ENCODE results near the gene FYTTD1.
"Not testable (repeated sequence)": the region's sequence is repeated elsewhere in the genome, so short reads cannot be mapped to it uniquely, and the experiment has no call there.

FYTTD1 gene

GRCh38 chr3:197728487-197728886 is 21.2 kb upstream of the FYTTD1 start:
- POLR2A ChIA-PET, result no interaction called here
- H3K9me3 ChIP-seq (ENCODE audit: control extremely low read depth in 1 of 5, control insufficient read depth in 4 of 5, insufficient read depth in 2 of 5, low read depth in 1 of 5, low read length in 4 of 5), result no peaks in the 10 kb centered on the region
- peaks cover 0 to 6% (median 0%) of the 10 kb centered on the region in 4 experiments for H3K4me1 ChIP-seq (ENCODE audit: control extremely low read depth in 1 of 4, control insufficient read depth in 4 of 4, insufficient read depth in 4 of 4, low read length in 3 of 4)
- 79% methylated on average over 5 of the region's 8 CpGs for WGBS (ENCODE audit: insufficient coverage)
- H3K4me3 ChIP-seq (ENCODE audit: control insufficient read depth in 1 of 7, extremely low read depth in 1 of 7, insufficient read depth in 4 of 7, low read depth in 2 of 7, low read length in 6 of 7), result no peak overlapping the region
- DNase-seq, result peak in 1 of 3 donors; percentile 14
- CTCF ChIA-PET, result interaction anchor here (1.0 to 1.2 kb wide), 3 partner anchors 16 to 50 kb away, joined by 3 read pairs; no protein-coding TSS in a partner anchor
- peak overlapping the region in 1 of 2 experiments; percentile 12 for H3K27ac ChIP-seq (ENCODE audit: insufficient read depth in 1 of 2, low read depth in 1 of 2, low read length in 2 of 2, poor library complexity in 1 of 2, severe bottlenecking in 2 of 2)
- H3K27me3 ChIP-seq (replicated peaks in 2 of 5; ENCODE audit: control insufficient read depth in 4 of 5, insufficient read depth in 5 of 5, low read length in 4 of 5), result no peaks in the 10 kb centered on the region
- H3K36me3 ChIP-seq (ENCODE audit: control insufficient read depth in 4 of 4, insufficient read depth in 4 of 4, low read length in 3 of 4), result peaks cover 0 to 2% (median 0%) of the 10 kb centered on the region in 4 experiments

DNA sequence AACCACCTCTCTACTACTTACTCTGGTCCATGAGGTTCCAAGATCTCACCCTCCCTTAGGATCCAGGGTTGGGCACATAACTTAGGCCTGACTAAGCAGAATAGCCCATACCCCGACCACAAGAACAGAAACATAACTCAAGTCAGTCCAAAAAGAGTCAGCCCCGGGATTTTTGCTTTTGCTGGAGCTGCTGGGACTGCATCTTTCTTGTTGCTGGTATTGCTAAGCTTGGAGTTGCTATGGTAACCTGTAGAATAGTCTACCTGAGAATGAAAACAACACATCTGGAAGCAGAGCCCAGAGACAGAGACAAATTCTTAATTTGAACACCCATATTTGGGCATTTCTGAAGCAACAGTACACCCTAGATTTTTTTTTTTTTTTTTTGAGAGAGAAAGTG is 19.5 kb upstream of the FYTTD1 start:
- no peak overlapping the region for H3K4me3 ChIP-seq (ENCODE audit: control insufficient read depth in 1 of 7, extremely low read depth in 1 of 7, insufficient read depth in 4 of 7, low read depth in 2 of 7, low read length in 6 of 7)
- H3K4me1 ChIP-seq (ENCODE audit: control extremely low read depth in 1 of 4, control insufficient read depth in 4 of 4, insufficient read depth in 4 of 4, low read length in 3 of 4), result peaks cover 0 to 17% (median 11%) of the 10 kb centered on the region in 4 experiments
- POLR2A ChIA-PET, result no interaction called here
- no peak overlapping the region for H3K27ac ChIP-seq (ENCODE audit: insufficient read depth in 1 of 2, low read depth in 1 of 2, low read length in 2 of 2, poor library complexity in 1 of 2, severe bottlenecking in 2 of 2)
- peak in 2 of 3 donors; percentile 52 to 66 for DNase-seq
- peaks cover 0 to 2% (median 0%) of the 10 kb centered on the region in 4 experiments for H3K36me3 ChIP-seq (ENCODE audit: control insufficient read depth in 4 of 4, insufficient read depth in 4 of 4, low read length in 3 of 4)
- CTCF ChIA-PET, result interaction anchor here (1.1 kb wide), 2 partner anchors 11 to 14 kb away, joined by 3 read pairs; no protein-coding TSS in a partner anchor
- no peaks in the 10 kb centered on the region for H3K9me3 ChIP-seq (ENCODE audit: control extremely low read depth in 1 of 5, control insufficient read depth in 4 of 5, insufficient read depth in 2 of 5, low read depth in 1 of 5, low read length in 4 of 5)
- WGBS (ENCODE audit: insufficient coverage), result no CpG with 5 or more reads among the region's 2 CpGs
- no peaks in the 10 kb centered on the region for H3K27me3 ChIP-seq (replicated peaks in 2 of 5; ENCODE audit: control insufficient read depth in 4 of 5, insufficient read depth in 5 of 5, low read length in 4 of 5)

GRCh38 chr3:197730770-197731169 is 18.9 kb upstream of the FYTTD1 start:
- peak in 1 of 3 donors; percentile 29 for DNase-seq
- no CpG with 5 or more reads among the region's 5 CpGs for WGBS (ENCODE audit: insufficient coverage)
- H3K36me3 ChIP-seq (ENCODE audit: control insufficient read depth in 4 of 4, insufficient read depth in 4 of 4, low read length in 3 of 4); POLR2A ChIA-PET; H3K4me3 ChIP-seq (ENCODE audit: control insufficient read depth in 1 of 7, extremely low read depth in 1 of 7, insufficient read depth in 4 of 7, low read depth in 2 of 7, low read length in 6 of 7); H3K27me3 ChIP-seq (replicated peaks in 2 of 5; ENCODE audit: control insufficient read depth in 4 of 5, insufficient read depth in 5 of 5, low read length in 4 of 5); H3K27ac ChIP-seq (ENCODE audit: insufficient read depth in 1 of 2, low read depth in 1 of 2, low read length in 2 of 2, poor library complexity in 1 of 2, severe bottlenecking in 2 of 2); H3K9me3 ChIP-seq (ENCODE audit: control extremely low read depth in 1 of 5, control insufficient read depth in 4 of 5, insufficient read depth in 2 of 5, low read depth in 1 of 5, low read length in 4 of 5); CTCF ChIA-PET: not testable (repeated sequence)
- H3K4me1 ChIP-seq (ENCODE audit: control extremely low read depth in 1 of 4, control insufficient read depth in 4 of 4, insufficient read depth in 4 of 4, low read length in 3 of 4), result peaks cover 2 to 23% (median 17%) of the 10 kb centered on the region in 4 experiments

DNA sequence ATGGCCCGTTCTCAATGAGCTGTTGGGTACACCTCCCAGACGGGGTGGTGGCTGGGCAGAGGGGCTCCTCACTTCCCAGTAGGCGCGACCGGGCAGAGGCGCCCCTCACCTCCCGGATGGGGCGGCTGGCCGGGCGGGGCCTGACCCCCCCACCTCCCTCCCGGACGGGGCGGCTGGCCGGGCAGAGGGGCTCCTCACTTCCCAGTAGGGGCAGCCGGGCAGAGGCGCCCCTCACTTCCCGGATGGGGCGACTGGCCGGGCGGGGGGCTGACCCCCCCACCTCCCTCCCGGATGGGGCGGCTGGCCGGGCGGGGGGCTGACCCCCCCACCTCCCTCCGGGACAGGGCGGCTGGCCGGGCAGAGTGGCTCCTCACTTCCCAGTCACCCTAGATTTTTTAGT is 18.2 kb upstream of the FYTTD1 start:
- no CpG with 5 or more reads among the region's 27 CpGs for WGBS (ENCODE audit: insufficient coverage)
- CTCF ChIA-PET; H3K4me3 ChIP-seq (ENCODE audit: control insufficient read depth in 1 of 7, extremely low read depth in 1 of 7, insufficient read depth in 4 of 7, low read depth in 2 of 7, low read length in 6 of 7); H3K9me3 ChIP-seq (ENCODE audit: control extremely low read depth in 1 of 5, control insufficient read depth in 4 of 5, insufficient read depth in 2 of 5, low read depth in 1 of 5, low read length in 4 of 5); H3K27ac ChIP-seq (ENCODE audit: insufficient read depth in 1 of 2, low read depth in 1 of 2, low read length in 2 of 2, poor library complexity in 1 of 2, severe bottlenecking in 2 of 2); H3K36me3 ChIP-seq (ENCODE audit: control insufficient read depth in 4 of 4, insufficient read depth in 4 of 4, low read length in 3 of 4); POLR2A ChIA-PET; DNase-seq; H3K27me3 ChIP-seq (replicated peaks in 2 of 5; ENCODE audit: control insufficient read depth in 4 of 5, insufficient read depth in 5 of 5, low read length in 4 of 5): not testable (repeated sequence)
- H3K4me1 ChIP-seq (ENCODE audit: control extremely low read depth in 1 of 4, control insufficient read depth in 4 of 4, insufficient read depth in 4 of 4, low read length in 3 of 4), result peaks cover 3 to 27% (median 21%) of the 10 kb centered on the region in 4 experiments

DNA sequence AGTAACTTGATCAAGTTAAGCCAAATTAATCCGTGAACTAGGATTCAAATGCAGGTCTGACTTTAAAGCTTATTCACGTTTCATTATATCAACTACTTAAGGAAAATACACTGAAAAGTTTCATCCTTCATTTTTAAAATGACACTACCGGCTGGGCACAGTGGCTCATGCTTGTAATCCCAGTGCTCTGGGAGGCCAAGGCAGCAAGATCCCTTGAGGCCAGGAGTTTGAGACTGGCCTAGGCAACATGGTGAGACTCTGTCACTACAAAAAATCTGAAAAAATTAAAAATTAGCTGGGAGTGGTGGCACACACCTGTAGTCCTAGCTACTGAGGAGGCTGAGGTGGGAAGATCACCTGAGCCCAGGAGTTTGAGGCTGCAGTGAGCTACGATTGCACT is 16.6 kb upstream of the FYTTD1 start:
- ChIA-PET CTCF (interaction anchor here (1.1 to 1.7 kb wide), 4 partner anchors 16 to 32 kb away, joined by 3 to 7 read pairs (median 4); no protein-coding TSS in a partner anchor), POLR2A (no interaction called here)
- no peak overlapping the region for H3K4me3 ChIP-seq (ENCODE audit: control insufficient read depth in 1 of 7, extremely low read depth in 1 of 7, insufficient read depth in 4 of 7, low read depth in 2 of 7, low read length in 6 of 7)
- H3K9me3 ChIP-seq (ENCODE audit: control extremely low read depth in 1 of 5, control insufficient read depth in 4 of 5, insufficient read depth in 2 of 5, low read depth in 1 of 5, low read length in 4 of 5), result no peaks in the 10 kb centered on the region
- no peak overlapping the region for H3K27ac ChIP-seq (ENCODE audit: insufficient read depth in 1 of 2, low read depth in 1 of 2, low read length in 2 of 2, poor library complexity in 1 of 2, severe bottlenecking in 2 of 2)
- DNase-seq, result no peak
- H3K4me1 ChIP-seq (ENCODE audit: control extremely low read depth in 1 of 4, control insufficient read depth in 4 of 4, insufficient read depth in 4 of 4, low read length in 3 of 4), result peaks cover 7 to 35% (median 29%) of the 10 kb centered on the region in 4 experiments
- 100% methylated on average over 3 of the region's 4 CpGs for WGBS (ENCODE audit: insufficient coverage)
- no peaks in the 10 kb centered on the region for H3K27me3 ChIP-seq (replicated peaks in 2 of 5; ENCODE audit: control insufficient read depth in 4 of 5, insufficient read depth in 5 of 5, low read length in 4 of 5)
- no peaks in the 10 kb centered on the region for H3K36me3 ChIP-seq (ENCODE audit: control insufficient read depth in 4 of 4, insufficient read depth in 4 of 4, low read length in 3 of 4)

DNA sequence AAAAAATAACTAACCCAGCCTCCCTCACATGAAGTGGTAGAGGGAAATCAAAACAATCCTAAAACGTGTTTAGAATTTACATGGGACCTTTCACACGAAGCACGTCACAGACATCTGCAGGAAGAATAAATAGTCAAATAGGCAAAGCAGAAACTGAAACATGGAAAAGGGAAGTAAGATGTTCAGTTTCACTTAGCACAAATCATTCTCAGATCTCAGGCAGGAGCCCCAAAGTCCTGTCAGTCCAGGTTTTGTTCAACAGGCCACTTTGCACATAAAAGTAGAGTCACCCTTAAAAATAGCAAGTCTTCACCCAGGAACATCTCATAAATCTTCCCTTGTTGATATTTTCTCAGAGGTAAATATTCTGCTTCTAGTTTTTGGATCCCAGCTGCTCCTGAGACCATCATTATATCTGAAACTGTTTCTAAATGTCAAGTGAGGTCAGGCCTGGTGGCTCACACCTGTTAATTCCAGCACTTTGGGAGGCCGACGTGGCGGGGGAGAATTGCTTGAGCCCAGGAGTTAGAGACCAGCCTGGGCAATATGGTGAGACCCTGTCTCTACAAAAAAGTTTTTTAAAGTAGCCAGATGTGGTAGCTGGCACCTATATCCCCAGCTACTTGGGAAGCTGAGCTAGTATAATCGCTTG is 14.9 kb upstream of the FYTTD1 start:
- ChIA-PET POLR2A (no interaction called here), CTCF (interaction anchor here (0.6 to 0.8 kb wide), 3 partner anchors 12 to 397 kb away, joined by 3 read pairs; no protein-coding TSS in a partner anchor)
- Histone ChIP-seq H3K4me3 (ENCODE audit: control insufficient read depth in 1 of 7, extremely low read depth in 1 of 7, insufficient read depth in 4 of 7, low read depth in 2 of 7, low read length in 6 of 7) (peak overlapping the region in 4 of 7 experiments; percentile 6 to 62 (median 42)), H3K27me3 (replicated peaks in 2 of 5; ENCODE audit: control insufficient read depth in 4 of 5, insufficient read depth in 5 of 5, low read length in 4 of 5) (no peaks in the 10 kb centered on the region), H3K9me3 (ENCODE audit: control extremely low read depth in 1 of 5, control insufficient read depth in 4 of 5, insufficient read depth in 2 of 5, low read depth in 1 of 5, low read length in 4 of 5) (no peaks in the 10 kb centered on the region), H3K36me3 (ENCODE audit: control insufficient read depth in 4 of 4, insufficient read depth in 4 of 4, low read length in 3 of 4) (no peaks in the 10 kb centered on the region), H3K4me1 (ENCODE audit: control extremely low read depth in 1 of 4, control insufficient read depth in 4 of 4, insufficient read depth in 4 of 4, low read length in 3 of 4) (peaks cover 7 to 30% (median 29%) of the 10 kb centered on the region in 4 experiments), H3K27ac (ENCODE audit: insufficient read depth in 1 of 2, low read depth in 1 of 2, low read length in 2 of 2, poor library complexity in 1 of 2, severe bottlenecking in 2 of 2) (peak overlapping the region in 1 of 2 experiments; percentile 38)
- 94% methylated on average over 3 of the region's 7 CpGs for WGBS (ENCODE audit: insufficient coverage)
- DNase-seq, result peak; percentile 64 to 89 (median 84)

GRCh38 chr3:197736010-197736490 is 13.6 kb upstream of the FYTTD1 start:
- peak in 2 of 3 donors; percentile 37 to 48 for DNase-seq
- peak overlapping the region; percentile 7 to 72 for H3K27ac ChIP-seq (ENCODE audit: insufficient read depth in 1 of 2, low read depth in 1 of 2, low read length in 2 of 2, poor library complexity in 1 of 2, severe bottlenecking in 2 of 2)
- H3K27me3 ChIP-seq (replicated peaks in 2 of 5; ENCODE audit: control insufficient read depth in 4 of 5, insufficient read depth in 5 of 5, low read length in 4 of 5), result no peaks in the 10 kb centered on the region
- H3K36me3 ChIP-seq (ENCODE audit: control insufficient read depth in 4 of 4, insufficient read depth in 4 of 4, low read length in 3 of 4), result no peaks in the 10 kb centered on the region
- H3K4me3 ChIP-seq (ENCODE audit: control insufficient read depth in 1 of 7, extremely low read depth in 1 of 7, insufficient read depth in 4 of 7, low read depth in 2 of 7, low read length in 6 of 7), result peak overlapping the region; percentile 76 to 95 (median 88)
- WGBS (ENCODE audit: insufficient coverage), result 5% methylated on average over 17 of the region's 17 CpGs
- POLR2A ChIA-PET, result no interaction called here
- no peaks in the 10 kb centered on the region for H3K9me3 ChIP-seq (ENCODE audit: control extremely low read depth in 1 of 5, control insufficient read depth in 4 of 5, insufficient read depth in 2 of 5, low read depth in 1 of 5, low read length in 4 of 5)
- peaks cover 7 to 30% (median 29%) of the 10 kb centered on the region in 4 experiments for H3K4me1 ChIP-seq (ENCODE audit: control extremely low read depth in 1 of 4, control insufficient read depth in 4 of 4, insufficient read depth in 4 of 4, low read length in 3 of 4)
- CTCF ChIA-PET, result interaction anchor here (1.0 to 1.1 kb wide), 2 partner anchors 13 to 66 kb away, joined by 3 read pairs; partner anchors contain the start of gene FYTTD1

Measured in common myeloid progenitor, CD34-positive (primary cell).